ENCODE results near the gene GPBAR1.

Gene GPBAR1

DNA sequence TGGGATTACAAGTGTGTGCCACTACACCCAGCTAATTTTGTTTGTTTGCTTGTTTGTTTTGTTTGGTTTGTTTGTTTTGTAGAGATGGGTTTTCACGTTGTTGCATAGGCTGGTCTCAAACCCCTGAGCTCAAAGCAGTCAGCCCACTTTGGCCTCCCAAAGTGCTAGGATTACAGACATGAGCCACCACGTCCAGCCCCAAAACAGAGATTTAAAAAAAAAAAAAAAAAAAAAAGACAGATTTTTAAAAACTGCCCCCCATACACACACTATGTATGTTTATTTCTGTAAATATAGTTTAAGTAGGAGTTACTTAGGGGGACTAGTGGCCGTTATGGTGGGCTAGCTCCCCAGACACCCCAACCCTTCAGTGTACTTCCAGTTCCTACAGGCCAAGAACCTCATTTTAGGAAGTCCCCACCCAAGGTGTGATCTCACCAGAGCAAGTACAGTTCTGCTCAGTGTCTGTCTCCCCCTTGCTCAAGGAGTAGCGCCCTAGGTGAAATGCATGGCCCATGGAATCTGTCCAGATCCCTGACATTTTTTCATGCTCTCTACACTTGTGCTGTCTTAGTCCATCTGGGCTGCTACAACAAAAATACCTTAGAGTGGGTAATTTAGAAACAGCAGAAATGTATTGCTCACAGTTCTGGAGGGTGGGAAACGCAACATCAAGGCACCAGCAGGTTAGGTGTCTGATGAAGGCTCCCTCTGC, 33.1 kb downstream of the GPBAR1 start:
- Histone ChIP-seq H3K4me3 (ENCODE audit: low read length in 2 of 2) (no peak overlapping the region), H3K27me3 (ENCODE audit: control insufficient read depth in 2 of 2, insufficient read depth in 2 of 2, low read length in 2 of 2) (no peaks in the 10 kb centered on the region), H3K9ac (ENCODE audit: low read depth in 1 of 2, low read length in 2 of 2) (peak overlapping the region in 1 of 2 donors; percentile 89), H3K27ac (ENCODE audit: low read depth in 2 of 2, low read length in 2 of 2) (peak overlapping the region; percentile 98), H3K4me1 (ENCODE audit: control insufficient read depth in 2 of 2, insufficient read depth in 2 of 2, low read length in 2 of 2) (peaks cover 47 to 58% of the 10 kb centered on the region in 2 donors), H3K36me3 (ENCODE audit: control insufficient read depth in 2 of 2, insufficient read depth in 2 of 2, low read length in 2 of 2) (no peaks in the 10 kb centered on the region), H3K9me3 (ENCODE audit: control insufficient read depth in 2 of 2, low read length in 2 of 2) (no peaks in the 10 kb centered on the region)

DNA sequence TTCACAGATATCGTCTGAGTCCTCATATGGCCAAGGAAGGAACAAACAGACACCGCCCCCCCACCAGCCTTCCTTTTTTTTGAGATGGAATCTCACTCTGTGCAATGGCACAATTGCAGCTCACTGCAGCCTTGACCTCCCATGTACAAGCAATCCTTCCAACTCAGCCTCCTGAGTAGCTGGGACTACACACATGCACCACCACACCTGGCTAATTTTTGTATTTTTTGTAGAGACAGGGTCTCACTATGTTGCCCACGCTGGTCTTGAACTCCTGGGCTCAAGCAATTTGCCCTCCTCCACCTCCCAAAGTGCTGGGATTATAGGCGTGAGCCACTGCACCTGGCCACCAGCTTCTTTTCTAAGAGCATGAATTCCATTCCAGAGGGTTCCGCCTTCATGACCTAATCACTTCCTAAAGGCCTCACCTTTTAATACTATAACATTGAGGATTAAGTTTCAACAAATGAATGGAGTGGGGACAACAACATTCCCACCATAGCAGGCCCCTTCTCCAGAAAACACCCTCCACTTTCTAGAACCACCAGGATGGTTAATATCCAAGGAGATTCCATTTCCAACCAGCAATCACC, 33.7 kb downstream of the GPBAR1 start:
- no peak overlapping the region for H3K4me3 ChIP-seq (ENCODE audit: low read length in 2 of 2)
- H3K27me3 ChIP-seq (ENCODE audit: control insufficient read depth in 2 of 2, insufficient read depth in 2 of 2, low read length in 2 of 2): no peaks in the 10 kb centered on the region
- peak overlapping the region in 1 of 2 donors; percentile 33 for H3K9ac ChIP-seq (ENCODE audit: low read depth in 1 of 2, low read length in 2 of 2)
- peak overlapping the region; percentile 98 for H3K27ac ChIP-seq (ENCODE audit: low read depth in 2 of 2, low read length in 2 of 2)
- H3K36me3 ChIP-seq (ENCODE audit: control insufficient read depth in 2 of 2, insufficient read depth in 2 of 2, low read length in 2 of 2): no peaks in the 10 kb centered on the region
- H3K9me3 ChIP-seq (ENCODE audit: control insufficient read depth in 2 of 2, low read length in 2 of 2): no peaks in the 10 kb centered on the region
- H3K4me1 ChIP-seq (ENCODE audit: control insufficient read depth in 2 of 2, insufficient read depth in 2 of 2, low read length in 2 of 2): peaks cover 44 to 53% of the 10 kb centered on the region in 2 donors

DNA sequence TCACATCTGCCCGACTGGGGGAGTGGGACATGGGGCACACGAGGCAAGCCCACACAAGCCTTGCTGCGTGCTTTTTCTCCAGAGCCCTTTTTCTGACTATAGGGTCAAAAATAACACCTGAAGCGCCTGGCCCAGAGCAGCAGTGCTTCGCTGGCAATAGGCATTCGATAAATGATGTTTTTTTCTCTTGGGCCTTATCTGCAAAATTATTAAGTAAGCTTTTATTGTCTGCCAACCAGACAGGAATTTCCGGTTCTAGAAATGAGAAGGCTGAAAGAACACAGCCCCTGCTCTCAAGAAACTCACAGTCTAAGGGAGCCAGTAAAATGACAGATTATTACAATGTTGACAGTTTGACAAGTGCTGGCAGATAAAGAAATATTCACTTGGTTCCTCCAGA, 34.2 kb downstream of the GPBAR1 start:
- no peaks in the 10 kb centered on the region for H3K36me3 ChIP-seq (ENCODE audit: control insufficient read depth in 2 of 2, insufficient read depth in 2 of 2, low read length in 2 of 2)
- H3K9ac ChIP-seq (ENCODE audit: low read depth in 1 of 2, low read length in 2 of 2): peak overlapping the region in 1 of 2 donors; percentile 30
- no peak overlapping the region for H3K4me3 ChIP-seq (ENCODE audit: low read length in 2 of 2)
- peaks cover 39 to 48% of the 10 kb centered on the region in 2 donors for H3K4me1 ChIP-seq (ENCODE audit: control insufficient read depth in 2 of 2, insufficient read depth in 2 of 2, low read length in 2 of 2)
- no peaks in the 10 kb centered on the region for H3K27me3 ChIP-seq (ENCODE audit: control insufficient read depth in 2 of 2, insufficient read depth in 2 of 2, low read length in 2 of 2)
- H3K27ac ChIP-seq (ENCODE audit: low read depth in 2 of 2, low read length in 2 of 2): peak overlapping the region; percentile 98
- no peaks in the 10 kb centered on the region for H3K9me3 ChIP-seq (ENCODE audit: control insufficient read depth in 2 of 2, low read length in 2 of 2)

DNA sequence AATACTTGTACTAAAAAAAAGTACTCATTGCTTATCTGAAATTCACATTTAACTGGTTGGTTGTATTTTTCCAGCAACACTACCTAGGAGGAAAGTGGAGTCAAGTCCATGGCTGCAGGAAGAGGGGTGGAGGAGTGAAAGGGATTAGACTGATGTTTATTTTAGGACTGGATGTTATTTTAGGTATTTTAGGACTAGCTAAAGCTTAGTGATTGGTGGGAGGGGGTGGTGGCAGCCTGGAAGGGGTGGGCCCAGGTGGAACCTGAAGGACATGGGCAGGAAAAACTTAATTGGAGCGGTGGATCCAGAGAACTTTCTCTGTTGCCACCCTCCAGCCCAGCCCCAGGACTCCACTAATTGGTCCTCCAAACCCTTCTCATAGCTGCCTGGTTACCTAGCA, 35.4 kb downstream of the GPBAR1 start:
- Histone ChIP-seq H3K4me3 (ENCODE audit: low read length in 2 of 2) (no peak overlapping the region), H3K9me3 (ENCODE audit: control insufficient read depth in 2 of 2, low read length in 2 of 2) (no peaks in the 10 kb centered on the region), H3K36me3 (ENCODE audit: control insufficient read depth in 2 of 2, insufficient read depth in 2 of 2, low read length in 2 of 2) (no peaks in the 10 kb centered on the region), H3K27me3 (ENCODE audit: control insufficient read depth in 2 of 2, insufficient read depth in 2 of 2, low read length in 2 of 2) (no peaks in the 10 kb centered on the region), H3K4me1 (ENCODE audit: control insufficient read depth in 2 of 2, insufficient read depth in 2 of 2, low read length in 2 of 2) (peaks cover 30 to 36% of the 10 kb centered on the region in 2 donors), H3K9ac (ENCODE audit: low read depth in 1 of 2, low read length in 2 of 2) (no peak overlapping the region), H3K27ac (ENCODE audit: low read depth in 2 of 2, low read length in 2 of 2) (no peak overlapping the region)

DNA sequence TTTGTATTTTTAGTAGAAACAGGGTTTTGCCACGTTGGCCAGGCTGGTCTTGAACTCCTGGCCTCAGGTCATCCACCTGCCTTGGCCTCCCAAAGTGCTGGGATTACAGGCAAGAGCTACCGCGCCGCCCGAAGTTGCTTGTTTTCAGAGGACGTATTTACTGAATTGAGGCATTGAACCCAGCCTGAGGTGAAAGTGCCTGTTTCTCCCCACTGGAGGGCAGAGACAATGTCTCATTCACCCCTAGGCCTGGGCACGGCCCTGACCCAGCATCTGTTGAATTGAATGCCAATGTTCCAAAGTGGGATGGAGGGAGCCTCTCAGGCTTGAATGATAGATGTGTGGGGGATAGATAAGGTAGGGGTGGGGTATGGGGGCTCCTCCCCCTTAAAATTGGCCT, 36.0 kb downstream of the GPBAR1 start:
- Histone ChIP-seq H3K27me3 (ENCODE audit: control insufficient read depth in 2 of 2, insufficient read depth in 2 of 2, low read length in 2 of 2) (no peaks in the 10 kb centered on the region), H3K36me3 (ENCODE audit: control insufficient read depth in 2 of 2, insufficient read depth in 2 of 2, low read length in 2 of 2) (no peaks in the 10 kb centered on the region), H3K9me3 (ENCODE audit: control insufficient read depth in 2 of 2, low read length in 2 of 2) (no peaks in the 10 kb centered on the region), H3K9ac (ENCODE audit: low read depth in 1 of 2, low read length in 2 of 2) (no peak overlapping the region), H3K27ac (ENCODE audit: low read depth in 2 of 2, low read length in 2 of 2) (no peak overlapping the region), H3K4me3 (ENCODE audit: low read length in 2 of 2) (no peak overlapping the region), H3K4me1 (ENCODE audit: control insufficient read depth in 2 of 2, insufficient read depth in 2 of 2, low read length in 2 of 2) (peaks cover 26 to 31% of the 10 kb centered on the region in 2 donors)

DNA sequence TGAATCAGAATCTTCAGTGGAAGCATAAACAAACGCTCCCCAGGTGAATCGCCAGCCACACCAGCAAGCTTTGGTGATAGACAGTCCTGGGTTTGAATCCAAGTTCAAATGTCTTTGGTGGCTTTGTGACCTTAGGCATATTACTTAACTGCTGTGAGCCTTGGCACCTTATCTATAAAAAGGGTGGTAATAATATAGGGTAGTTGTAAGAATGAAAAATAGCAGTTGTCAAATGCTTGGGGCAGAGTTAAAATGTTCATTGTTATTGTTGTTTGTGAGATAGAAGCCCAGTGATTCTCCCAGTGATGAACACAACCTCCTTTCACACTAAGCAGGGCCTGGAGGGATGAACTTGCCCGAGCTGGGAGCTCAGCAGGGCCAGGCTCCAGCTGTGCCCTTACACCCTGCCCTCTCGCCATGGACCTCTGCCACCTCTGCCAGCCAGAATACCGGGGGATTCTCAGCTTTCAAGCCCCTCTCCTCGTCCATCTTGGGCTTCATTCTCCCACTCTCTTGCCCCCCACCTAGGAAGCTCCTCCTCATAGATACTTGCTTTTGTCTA, 37.6 kb downstream of the GPBAR1 start:
- Histone ChIP-seq H3K36me3 (ENCODE audit: control insufficient read depth in 2 of 2, insufficient read depth in 2 of 2, low read length in 2 of 2) (no peaks in the 10 kb centered on the region), H3K9me3 (ENCODE audit: control insufficient read depth in 2 of 2, low read length in 2 of 2) (no peaks in the 10 kb centered on the region), H3K27ac (ENCODE audit: low read depth in 2 of 2, low read length in 2 of 2) (peak overlapping the region in 1 of 2 donors; percentile 6), H3K4me1 (ENCODE audit: control insufficient read depth in 2 of 2, insufficient read depth in 2 of 2, low read length in 2 of 2) (peaks cover 19 to 22% of the 10 kb centered on the region in 2 donors), H3K4me3 (ENCODE audit: low read length in 2 of 2) (no peak overlapping the region), H3K27me3 (ENCODE audit: control insufficient read depth in 2 of 2, insufficient read depth in 2 of 2, low read length in 2 of 2) (no peaks in the 10 kb centered on the region), H3K9ac (ENCODE audit: low read depth in 1 of 2, low read length in 2 of 2) (no peak overlapping the region)

DNA sequence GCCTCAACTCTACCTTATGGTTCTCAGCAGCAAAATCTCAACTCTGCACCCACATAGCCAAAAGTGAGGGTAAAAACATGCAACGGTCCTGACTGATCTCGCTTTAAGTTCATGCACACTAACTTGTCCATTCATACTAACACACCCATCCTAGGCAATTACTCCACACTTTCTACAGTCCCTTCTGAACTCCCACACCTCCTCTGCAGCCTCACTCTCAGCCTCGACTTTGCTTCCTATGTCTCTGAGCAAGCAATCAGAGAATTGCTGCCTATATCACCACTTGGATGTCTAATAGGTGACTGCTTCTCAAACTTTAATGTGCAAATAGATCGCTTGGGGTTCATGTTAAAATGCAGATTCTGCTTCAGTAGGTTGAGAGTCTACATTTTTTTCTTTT, 39.3 kb downstream of the GPBAR1 start:
- H3K4me3 ChIP-seq (ENCODE audit: low read length in 2 of 2): no peak overlapping the region
- H3K9ac ChIP-seq (ENCODE audit: low read depth in 1 of 2, low read length in 2 of 2): no peak overlapping the region
- H3K27me3 ChIP-seq (ENCODE audit: control insufficient read depth in 2 of 2, insufficient read depth in 2 of 2, low read length in 2 of 2): no peaks in the 10 kb centered on the region
- peaks cover 5 to 6% of the 10 kb centered on the region in 2 donors for H3K4me1 ChIP-seq (ENCODE audit: control insufficient read depth in 2 of 2, insufficient read depth in 2 of 2, low read length in 2 of 2)
- H3K36me3 ChIP-seq (ENCODE audit: control insufficient read depth in 2 of 2, insufficient read depth in 2 of 2, low read length in 2 of 2): no peaks in the 10 kb centered on the region
- H3K27ac ChIP-seq (ENCODE audit: low read depth in 2 of 2, low read length in 2 of 2): no peak overlapping the region
- H3K9me3 ChIP-seq (ENCODE audit: control insufficient read depth in 2 of 2, low read length in 2 of 2): no peaks in the 10 kb centered on the region

DNA sequence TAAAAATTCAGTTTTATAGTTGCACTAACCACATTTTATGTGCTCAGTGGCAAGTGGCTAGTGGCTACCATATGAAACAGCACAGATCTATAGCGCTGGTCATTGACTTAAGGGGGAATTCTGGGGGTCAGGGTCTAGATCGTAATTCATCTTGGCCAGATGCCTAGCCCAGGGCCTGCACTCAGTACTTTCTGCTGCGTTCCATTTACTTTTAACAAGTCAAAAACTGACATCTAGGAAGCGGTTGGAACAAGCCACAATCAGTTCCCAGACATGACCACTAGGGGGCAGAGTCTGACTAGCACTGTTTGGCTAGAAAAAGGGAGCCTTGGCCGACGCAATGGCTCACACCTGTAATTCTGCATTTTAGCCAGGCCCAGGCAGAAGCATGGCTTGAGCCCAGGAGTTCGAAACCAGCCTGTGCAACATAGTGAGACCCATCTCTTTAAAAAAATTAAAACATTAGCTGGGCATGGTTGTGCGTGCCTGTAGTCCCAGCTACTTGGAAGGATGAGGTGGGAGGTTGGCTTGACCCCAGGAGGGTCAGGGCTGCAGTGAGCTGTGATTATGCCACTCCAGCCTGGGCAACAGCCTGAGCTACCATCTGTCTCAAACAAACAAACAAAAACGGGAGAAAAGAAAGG, 40.5 kb downstream of the GPBAR1 start:
- H3K27me3 ChIP-seq (ENCODE audit: control insufficient read depth in 2 of 2, insufficient read depth in 2 of 2, low read length in 2 of 2): no peaks in the 10 kb centered on the region
- peaks cover 0 to 3% of the 10 kb centered on the region in 2 donors for H3K4me1 ChIP-seq (ENCODE audit: control insufficient read depth in 2 of 2, insufficient read depth in 2 of 2, low read length in 2 of 2)
- H3K4me3 ChIP-seq (ENCODE audit: low read length in 2 of 2): no peak overlapping the region
- peak overlapping the region; percentile 3 to 52 for H3K9ac ChIP-seq (ENCODE audit: low read depth in 1 of 2, low read length in 2 of 2)
- no peaks in the 10 kb centered on the region for H3K36me3 ChIP-seq (ENCODE audit: control insufficient read depth in 2 of 2, insufficient read depth in 2 of 2, low read length in 2 of 2)
- H3K9me3 ChIP-seq (ENCODE audit: control insufficient read depth in 2 of 2, low read length in 2 of 2): no peaks in the 10 kb centered on the region
- H3K27ac ChIP-seq (ENCODE audit: low read depth in 2 of 2, low read length in 2 of 2): no peak overlapping the region

DNA sequence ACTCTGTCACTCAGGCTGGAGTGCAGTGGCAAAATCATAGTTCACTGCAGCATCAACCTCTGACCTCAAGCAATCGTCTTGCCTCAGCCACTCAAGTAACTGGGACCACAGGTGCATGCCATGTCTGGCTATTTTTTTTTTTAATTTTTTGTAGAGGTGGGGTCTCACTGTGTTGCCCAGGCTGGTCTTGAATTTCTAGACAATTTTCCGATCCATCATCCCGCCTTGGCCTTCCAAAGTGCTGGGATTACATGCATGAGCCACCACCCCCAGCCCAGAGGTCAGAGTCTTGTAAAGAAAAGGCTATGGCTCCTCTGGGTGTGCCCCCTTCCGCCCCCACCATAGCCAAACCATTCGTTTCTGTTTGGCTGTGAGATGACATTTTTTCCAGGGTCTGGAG, 44.6 kb downstream of the GPBAR1 start:
- Histone ChIP-seq H3K27ac (ENCODE audit: low read depth in 2 of 2, low read length in 2 of 2) (no peak overlapping the region), H3K9me3 (ENCODE audit: control insufficient read depth in 2 of 2, low read length in 2 of 2) (no peaks in the 10 kb centered on the region), H3K4me3 (ENCODE audit: low read length in 2 of 2) (no peak overlapping the region), H3K9ac (ENCODE audit: low read depth in 1 of 2, low read length in 2 of 2) (no peak overlapping the region), H3K4me1 (ENCODE audit: control insufficient read depth in 2 of 2, insufficient read depth in 2 of 2, low read length in 2 of 2) (peaks cover 1 to 3% of the 10 kb centered on the region in 2 donors), H3K36me3 (ENCODE audit: control insufficient read depth in 2 of 2, insufficient read depth in 2 of 2, low read length in 2 of 2) (no peaks in the 10 kb centered on the region), H3K27me3 (ENCODE audit: control insufficient read depth in 2 of 2, insufficient read depth in 2 of 2, low read length in 2 of 2) (no peaks in the 10 kb centered on the region)
